Fibroblast of mammary gland (primary cell): Measurements from ENCODE around the gene SLC25A5.
A peak's percentile ranks its signal among the peaks of the same experiment; 100 is the strongest.

Experiments used
- DNase-seq: peaks from one replicate; pipeline ENCODE4 v3.0.0-alpha.2; 2010; ENCODE audit warnings: low read depth
- H3K4me3 ChIP-seq: 2 replicates; pipeline ENCODE4 v1.5.1; 2011; ENCODE audit warnings: low read depth, mild to moderate bottlenecking, low read length, moderate library complexity; ENCODE audit not compliant: control insufficient read depth
- CTCF ChIP-seq: conservative IDR thresholded peaks from 2 replicates; pipeline ENCODE4 v1.5.1; 2011; ENCODE audit warnings: low read depth, low read length, inconsistent platforms; ENCODE audit not compliant: control insufficient read depth, insufficient read depth

SLC25A5 gene

GRCh38 chrX:119459181-119459580 is 9.1 kb upstream of the SLC25A5 start:
- DNase-seq, result peak; percentile 30
- no peak overlapping the region for H3K4me3 ChIP-seq
- no peak for TF ChIP-seq CTCF

GRCh38 chrX:119465555-119465954 is 2.7 kb upstream of the SLC25A5 start:
- H3K4me3 ChIP-seq, result no peak overlapping the region
- no peak for DNase-seq
- no peak for TF ChIP-seq CTCF

- DNase-seq, result no peak
- TF ChIP-seq CTCF, result no peak
- H3K4me3 ChIP-seq, result no peak overlapping the region
Measured at GRCh38 chrX:119466970-119467369, 1.3 kb upstream of the SLC25A5 start.

GRCh38 chrX:119467433-119467832 is 811 bp upstream of the SLC25A5 start:
- H3K4me3 ChIP-seq, result no peak overlapping the region
- TF ChIP-seq CTCF, result no peak
- DNase-seq, result no peak

GRCh38 chrX:119468551-119469312 is 488 bp downstream of the SLC25A5 start:
- DNase-seq, result peak; percentile 72
- peak overlapping the region; percentile 77 for H3K4me3 ChIP-seq
- peak; percentile 23 for TF ChIP-seq CTCF

GRCh38 chrX:119469313-119469635 is 1.0 kb downstream of the SLC25A5 start:
- no peak for DNase-seq
- no peak for TF ChIP-seq CTCF
- peak overlapping the region; percentile 66 for H3K4me3 ChIP-seq
